ENCODE results near the gene ZFHX3.
A peak's percentile ranks its signal among the peaks of the same experiment; 100 is the strongest.

ZFHX3 gene

DNA sequence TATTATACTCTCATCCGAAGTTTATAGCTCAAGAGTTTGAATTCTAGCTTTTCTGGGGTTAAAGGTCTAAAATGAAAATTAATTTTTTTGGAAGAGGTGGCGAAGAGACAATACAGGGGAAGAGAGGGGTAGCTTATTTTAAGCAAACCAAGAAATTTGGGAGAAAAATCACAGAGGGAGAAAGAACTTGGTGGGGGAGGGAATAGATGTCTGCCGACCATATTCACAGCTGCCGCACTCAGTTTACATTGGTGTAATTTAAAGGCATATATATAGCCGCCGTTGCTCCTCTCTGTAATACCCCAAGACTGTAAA lies 6.5 kb upstream of the ZFHX3 start:
- H3K27ac Mint-ChIP-seq = no peak overlapping the region
- peaks cover 10% of the 10 kb centered on the region for H3K27me3 Mint-ChIP-seq
- H3K36me3 Mint-ChIP-seq = peaks cover 4% of the 10 kb centered on the region
- peaks cover 36% of the 10 kb centered on the region for H3K4me1 Mint-ChIP-seq
- CTCF ChIA-PET = interaction anchor here (0.7 to 1.1 kb wide), 2 partner anchors 225 to 1554 kb away, joined by 3 read pairs; no protein-coding TSS in a partner anchor
- no peak for DNase-seq
- no peaks in the 10 kb centered on the region for H3K9me3 Mint-ChIP-seq
- no peak overlapping the region for H3K4me3 Mint-ChIP-seq

DNA sequence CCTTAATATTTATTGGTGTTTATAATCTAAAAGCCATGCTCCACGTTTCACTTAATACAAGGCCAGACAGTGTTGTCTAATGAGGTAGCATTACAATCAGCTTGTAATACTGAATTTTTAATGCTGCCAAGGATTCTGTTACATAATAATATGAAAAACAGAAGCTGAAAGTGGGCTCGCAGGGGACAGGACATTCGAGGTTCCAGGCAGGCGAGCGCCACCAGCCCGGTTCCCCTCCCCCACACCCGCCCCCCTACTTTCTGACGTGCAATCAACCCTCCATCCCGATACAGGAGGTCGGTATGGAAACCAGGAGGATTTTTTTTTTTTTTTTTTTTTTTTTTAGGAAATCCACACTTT lies 6.2 kb upstream of the ZFHX3 start:
- Mint-ChIP-seq H3K27ac (no peak overlapping the region), H3K4me1 (peaks cover 33% of the 10 kb centered on the region), H3K9me3 (no peaks in the 10 kb centered on the region), H3K36me3 (peaks cover 4% of the 10 kb centered on the region), H3K27me3 (peaks cover 7% of the 10 kb centered on the region), H3K4me3 (no peak overlapping the region)
- CTCF ChIA-PET = interaction anchor here (1.1 kb wide), 1 partner anchor 224 kb away, joined by 3 read pairs; no protein-coding TSS in a partner anchor
- DNase-seq = no peak

DNA sequence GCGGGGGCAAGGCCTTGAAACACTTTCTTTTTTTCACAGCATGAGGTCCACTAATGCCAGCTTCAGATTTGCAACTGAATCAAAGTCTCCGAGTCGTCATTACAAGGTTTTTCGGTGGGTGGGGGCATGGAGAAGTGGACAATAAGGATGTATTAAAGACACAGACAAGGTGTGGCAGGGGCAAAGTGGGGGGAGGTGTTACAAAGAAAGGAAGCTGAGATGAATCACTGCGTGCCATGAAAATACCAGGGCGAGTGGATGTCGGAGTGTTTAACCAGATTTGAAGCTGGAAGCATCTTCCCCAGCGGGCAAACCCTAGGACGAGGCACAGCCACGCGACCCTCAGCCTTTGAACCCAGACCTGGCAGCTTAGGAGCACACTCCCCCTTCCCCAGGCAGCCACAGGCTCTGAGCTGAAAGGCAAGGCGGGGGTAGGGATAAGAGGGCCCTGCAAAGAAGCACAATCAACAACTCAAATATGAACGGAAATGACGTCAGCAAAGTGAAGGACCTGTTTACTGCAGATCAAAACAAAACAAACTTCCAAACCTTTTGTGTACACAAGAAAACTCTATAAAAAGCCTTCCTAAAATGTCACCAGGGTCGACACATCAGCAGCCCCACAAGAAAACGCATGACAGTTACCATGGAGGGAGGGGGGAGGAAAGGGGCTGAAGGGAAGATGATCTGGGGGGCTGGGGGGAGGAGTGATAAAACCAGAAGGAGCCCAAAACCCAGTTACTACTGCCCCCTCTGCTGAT lies 5.6 kb upstream of the ZFHX3 start:
- Mint-ChIP-seq H3K9me3 (no peaks in the 10 kb centered on the region), H3K36me3 (peaks cover 4% of the 10 kb centered on the region), H3K4me3 (no peak overlapping the region), H3K4me1 (peaks cover 31% of the 10 kb centered on the region), H3K27me3 (peaks cover 1% of the 10 kb centered on the region), H3K27ac (no peak overlapping the region)
- CTCF ChIA-PET = interaction anchor here (1.1 kb wide), 1 partner anchor 224 kb away, joined by 3 read pairs; no protein-coding TSS in a partner anchor
- no peak for DNase-seq

DNA sequence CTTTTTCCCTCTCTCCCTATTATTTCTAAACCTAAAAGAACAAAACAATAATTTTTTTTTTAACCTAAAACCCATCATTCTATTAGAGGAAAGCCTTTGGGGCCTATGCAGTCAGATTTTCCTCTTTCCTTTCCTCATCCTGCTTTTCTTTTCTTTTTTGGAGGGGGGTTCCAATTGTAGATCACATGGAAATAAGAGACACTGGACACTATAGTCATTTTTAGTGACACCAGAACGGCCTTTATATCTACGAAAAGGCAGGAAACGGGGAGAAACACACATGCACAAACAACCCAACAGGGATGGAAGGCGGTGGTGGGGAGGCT lies 5.1 kb upstream of the ZFHX3 start:
- peaks cover under 1% of the 10 kb centered on the region for H3K27me3 Mint-ChIP-seq
- CTCF ChIA-PET = no interaction called here

DNA sequence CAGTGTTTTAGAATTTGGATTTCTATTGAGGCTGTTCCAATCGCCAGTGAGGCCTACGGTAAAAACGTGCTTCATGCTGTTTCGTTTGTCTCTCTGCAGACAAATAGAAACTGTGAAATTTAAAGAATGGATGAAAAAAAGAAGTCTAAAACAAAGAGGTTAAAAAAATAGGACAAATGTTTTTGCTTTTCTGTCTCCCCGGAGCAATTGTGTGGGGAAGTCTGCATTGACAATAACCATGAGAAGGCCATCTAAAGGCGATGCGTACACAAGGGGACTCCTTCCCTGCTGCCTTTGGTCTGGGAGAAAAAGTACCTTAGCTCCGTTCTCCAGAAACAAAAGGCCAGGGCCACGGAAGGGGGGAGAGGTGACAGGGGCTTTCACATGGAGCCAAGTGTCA lies 4.6 kb upstream of the ZFHX3 start:
- no peak for DNase-seq
- Mint-ChIP-seq H3K9me3 (no peaks in the 10 kb centered on the region), H3K4me1 (peaks cover 31% of the 10 kb centered on the region), H3K36me3 (peaks cover 4% of the 10 kb centered on the region), H3K4me3 (no peak overlapping the region), H3K27me3 (peaks cover 5% of the 10 kb centered on the region), H3K27ac (no peak overlapping the region)
- CTCF ChIA-PET = no interaction called here

More for the DNA sequence above, 5.1 kb upstream of the ZFHX3 start:
- Mint-ChIP-seq H3K4me3 (no peak overlapping the region), H3K36me3 (peaks cover 4% of the 10 kb centered on the region), H3K9me3 (no peaks in the 10 kb centered on the region), H3K27ac (no peak overlapping the region), H3K4me1 (peaks cover 31% of the 10 kb centered on the region)
- DNase-seq = no peak

DNA sequence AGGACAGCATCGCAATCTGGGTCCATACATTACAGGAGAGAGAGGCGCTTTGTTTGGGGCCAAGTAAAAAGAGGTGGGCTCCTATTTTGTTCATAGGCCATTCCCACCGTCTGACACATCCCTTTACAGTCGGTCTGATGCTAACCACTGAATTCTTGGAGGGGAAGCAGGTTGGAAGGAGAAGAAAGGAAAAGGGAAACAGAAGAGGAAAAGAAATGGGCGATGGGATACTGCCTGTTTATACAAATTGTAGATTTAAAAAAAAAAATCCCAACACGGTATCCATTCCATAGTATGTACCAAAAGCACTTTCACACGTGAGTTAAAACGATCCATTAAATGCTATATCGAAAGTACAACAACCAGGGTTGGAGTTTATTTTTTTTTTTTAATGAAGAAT lies 4.0 kb upstream of the ZFHX3 start:
- Mint-ChIP-seq H3K4me1 (peaks cover 33% of the 10 kb centered on the region), H3K4me3 (no peak overlapping the region)
- DNase-seq = no peak

DNA sequence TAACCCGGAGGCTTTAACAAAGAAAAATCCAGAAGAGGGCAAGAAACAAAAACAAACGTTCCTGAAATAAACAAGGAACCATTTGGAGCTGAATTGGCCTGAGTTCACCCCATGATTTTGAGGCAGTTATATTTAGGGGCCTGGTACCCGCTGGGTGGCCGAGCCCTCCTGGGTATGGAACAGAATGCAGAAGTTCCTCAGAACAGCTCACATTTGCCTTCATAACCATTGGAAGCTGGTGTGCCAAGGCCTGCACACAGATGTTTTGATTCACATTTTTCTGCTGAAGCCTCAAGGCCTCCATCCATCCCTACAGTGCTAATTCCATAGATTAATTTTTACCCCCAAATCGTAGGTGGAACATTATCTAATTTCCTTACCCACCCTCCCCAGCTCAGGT lies 3.3 kb upstream of the ZFHX3 start:
- H3K4me1 Mint-ChIP-seq = peaks cover 27% of the 10 kb centered on the region
- peaks cover 19% of the 10 kb centered on the region for H3K27me3 Mint-ChIP-seq
- H3K9me3 Mint-ChIP-seq = no peaks in the 10 kb centered on the region
- no peak overlapping the region for H3K27ac Mint-ChIP-seq
- no peak overlapping the region for H3K4me3 Mint-ChIP-seq
- CTCF ChIA-PET = interaction anchor here (1.0 kb wide), 1 partner anchor 218 kb away, joined by 4 read pairs; no protein-coding TSS in a partner anchor
- no peaks in the 10 kb centered on the region for H3K36me3 Mint-ChIP-seq
- no peak for DNase-seq

More for the DNA sequence above, 4.0 kb upstream of the ZFHX3 start:
- H3K27me3 Mint-ChIP-seq = peaks cover 11% of the 10 kb centered on the region
- CTCF ChIA-PET = no interaction called here
- H3K27ac Mint-ChIP-seq = no peak overlapping the region
- H3K36me3 Mint-ChIP-seq = no peaks in the 10 kb centered on the region
- H3K9me3 Mint-ChIP-seq = no peaks in the 10 kb centered on the region

DNA sequence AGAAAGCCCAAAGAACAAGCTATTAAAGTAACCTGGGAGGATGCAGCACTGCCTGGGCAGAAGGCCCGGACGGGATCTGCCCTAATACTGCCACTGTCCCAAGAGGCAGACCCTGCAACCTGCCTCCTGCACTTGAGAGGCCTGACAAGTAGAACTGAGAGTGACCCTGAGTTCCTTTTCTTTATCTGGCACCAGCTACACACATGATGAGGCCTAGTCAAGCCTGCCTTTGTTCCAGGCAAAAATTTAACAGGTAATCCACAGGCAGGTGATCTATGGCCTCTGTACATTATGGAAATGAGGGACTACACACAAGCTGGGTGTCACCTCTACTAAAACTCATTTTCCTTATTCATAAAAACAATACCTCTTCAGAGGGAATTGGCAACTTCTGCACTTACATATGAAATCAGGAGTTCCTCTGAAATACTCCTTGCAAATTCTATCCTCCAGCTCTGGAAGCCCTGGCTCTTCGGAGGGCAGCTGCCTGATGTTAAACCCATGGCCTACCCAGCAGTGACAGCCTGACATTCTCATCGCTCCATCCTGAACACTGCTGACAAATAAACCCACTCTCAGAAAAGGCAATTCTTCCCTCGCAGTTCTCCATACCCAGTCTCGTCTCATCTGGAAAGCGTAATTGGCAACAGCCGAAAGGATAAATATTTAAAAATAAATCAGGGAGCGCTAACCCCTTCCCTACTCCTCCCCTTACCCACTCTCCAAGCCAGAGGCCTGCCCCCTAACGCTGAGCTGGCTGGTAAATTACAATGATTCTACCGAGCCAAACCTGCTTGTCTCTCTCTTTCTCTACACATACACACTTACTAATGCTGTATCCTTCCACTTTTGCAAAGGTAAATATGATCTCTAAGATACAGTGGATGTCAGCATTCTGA lies 2.5 kb upstream of the ZFHX3 start:
- no peaks in the 10 kb centered on the region for H3K36me3 Mint-ChIP-seq
- peaks cover 20% of the 10 kb centered on the region for H3K4me1 Mint-ChIP-seq
- CTCF ChIA-PET = interaction anchor here (1.0 kb wide), 1 partner anchor 217 kb away, joined by 4 read pairs; no protein-coding TSS in a partner anchor
- no peaks in the 10 kb centered on the region for H3K9me3 Mint-ChIP-seq
- H3K27ac Mint-ChIP-seq = no peak overlapping the region
- H3K4me3 Mint-ChIP-seq = no peak overlapping the region
- no peak for DNase-seq
- peaks cover 26% of the 10 kb centered on the region for H3K27me3 Mint-ChIP-seq

DNA sequence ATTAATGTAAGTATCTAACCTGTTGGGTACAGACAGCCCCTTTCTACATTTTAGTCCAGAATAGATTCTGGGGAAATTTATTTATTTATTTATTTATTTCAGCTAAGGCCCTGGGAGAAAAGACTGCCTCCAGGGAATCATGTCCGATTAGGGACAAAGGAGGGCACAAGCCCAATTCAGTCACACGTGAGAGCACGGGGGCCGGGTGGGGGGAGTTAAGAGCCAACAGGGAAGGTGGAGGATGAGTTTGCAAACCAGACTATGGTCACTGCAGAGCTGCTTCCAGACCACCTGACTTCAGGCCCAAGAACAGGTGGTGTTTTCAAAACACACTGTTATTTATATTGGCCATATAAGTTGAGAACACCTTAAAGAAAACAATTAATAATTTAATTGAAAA lies 1.6 kb upstream of the ZFHX3 start:
- H3K9me3 Mint-ChIP-seq = no peaks in the 10 kb centered on the region
- H3K27ac Mint-ChIP-seq = no peak overlapping the region
- peaks cover 36% of the 10 kb centered on the region for H3K27me3 Mint-ChIP-seq
- H3K36me3 Mint-ChIP-seq = no peaks in the 10 kb centered on the region
- no peak for DNase-seq
- H3K4me3 Mint-ChIP-seq = no peak overlapping the region
- CTCF ChIA-PET = no interaction called here
- H3K4me1 Mint-ChIP-seq = peaks cover 12% of the 10 kb centered on the region

DNA sequence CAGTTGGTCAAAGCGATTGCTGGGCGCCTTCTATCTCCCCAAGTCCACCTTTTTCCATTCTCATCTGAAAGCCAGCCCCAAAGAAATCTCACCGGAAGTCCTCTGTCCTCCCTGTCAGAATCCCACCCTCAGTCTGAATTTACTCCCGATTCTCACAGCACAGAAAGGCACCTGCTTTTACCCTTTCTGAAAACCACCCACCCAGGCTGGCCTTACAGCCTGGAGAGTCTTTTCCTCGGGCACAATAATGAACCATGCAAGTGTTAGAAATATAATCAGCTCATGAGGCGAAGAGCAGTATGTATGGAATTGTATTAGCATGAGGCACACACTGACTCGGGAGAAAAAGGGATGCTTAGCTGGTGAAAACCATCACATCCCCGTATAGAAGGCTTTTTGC lies 1.2 kb upstream of the ZFHX3 start:
- Mint-ChIP-seq H3K36me3 (no peaks in the 10 kb centered on the region), H3K9me3 (no peaks in the 10 kb centered on the region), H3K4me3 (peak overlapping the region; percentile 32), H3K27ac (no peak overlapping the region), H3K4me1 (peaks cover 10% of the 10 kb centered on the region), H3K27me3 (peaks cover 38% of the 10 kb centered on the region)
- CTCF ChIA-PET = no interaction called here
- DNase-seq = no peak

DNA sequence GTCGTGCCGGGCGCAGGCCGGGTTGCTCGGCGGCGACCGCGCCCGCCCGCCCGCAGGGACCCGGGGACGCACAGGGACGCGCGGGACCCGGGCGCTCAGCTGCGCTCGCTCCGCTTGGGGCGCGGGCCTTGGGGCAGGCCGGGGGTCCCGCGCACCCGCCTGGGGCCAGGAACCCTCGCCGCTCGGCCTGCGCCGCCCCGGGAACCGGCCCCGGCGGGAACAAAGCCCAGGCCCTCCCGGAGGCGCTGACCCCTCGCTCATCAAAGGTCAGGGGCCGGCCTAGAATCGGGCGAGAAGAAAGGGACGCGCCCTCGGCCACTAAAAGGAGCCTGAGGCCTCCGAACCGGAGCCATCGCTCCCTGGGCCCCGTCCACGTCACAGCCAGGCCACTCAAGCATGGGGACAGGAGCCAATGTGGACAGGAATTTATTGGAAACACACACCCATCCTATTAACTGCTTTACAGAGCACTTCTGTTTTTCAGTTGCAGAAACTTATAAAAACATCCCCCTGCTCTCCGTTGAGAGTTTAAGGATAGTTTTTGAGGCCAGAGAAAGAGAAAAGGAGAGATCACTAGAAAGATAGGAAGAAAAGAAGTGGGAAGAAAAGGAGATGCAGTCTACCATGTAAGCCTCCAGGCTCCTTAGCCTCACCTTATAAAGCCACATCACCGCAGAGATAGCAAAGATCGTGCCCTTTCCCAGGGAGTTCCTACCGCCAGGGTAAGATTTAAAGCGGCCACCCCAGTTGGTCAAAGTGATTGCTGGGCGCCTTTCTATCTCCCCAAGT lies 558 bp upstream of the ZFHX3 start:
- no peak overlapping the region for H3K27ac Mint-ChIP-seq
- H3K9me3 Mint-ChIP-seq = no peaks in the 10 kb centered on the region
- H3K4me3 Mint-ChIP-seq = peak overlapping the region; percentile 0
- peaks cover 43% of the 10 kb centered on the region for H3K27me3 Mint-ChIP-seq
- no peaks in the 10 kb centered on the region for H3K36me3 Mint-ChIP-seq
- CTCF ChIA-PET = no interaction called here
- DNase-seq = no peak
- H3K4me1 Mint-ChIP-seq = peaks cover 7% of the 10 kb centered on the region

DNA sequence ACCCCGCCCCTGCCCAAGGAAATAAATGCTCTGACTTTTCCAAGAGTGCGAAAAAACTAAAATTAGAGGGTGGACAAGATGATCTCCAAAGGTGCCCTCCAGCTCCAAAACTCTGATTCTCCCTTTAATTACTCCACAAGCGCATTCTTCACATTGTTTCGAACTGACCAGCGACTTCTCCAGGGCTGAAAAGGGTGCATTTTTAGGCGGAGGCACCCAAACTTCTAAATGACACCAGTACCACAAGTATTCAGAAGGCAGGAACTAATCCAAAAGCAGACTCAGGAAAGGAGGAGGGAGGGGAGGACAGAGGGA lies 750 bp downstream of the ZFHX3 start:
- Mint-ChIP-seq H3K27ac (no peak overlapping the region), H3K27me3 (peaks cover 54% of the 10 kb centered on the region), H3K4me3 (peak overlapping the region; percentile 66), H3K4me1 (peaks cover 7% of the 10 kb centered on the region), H3K36me3 (no peaks in the 10 kb centered on the region), H3K9me3 (no peaks in the 10 kb centered on the region)
- CTCF ChIA-PET = no interaction called here
- DNase-seq = no peak

DNA sequence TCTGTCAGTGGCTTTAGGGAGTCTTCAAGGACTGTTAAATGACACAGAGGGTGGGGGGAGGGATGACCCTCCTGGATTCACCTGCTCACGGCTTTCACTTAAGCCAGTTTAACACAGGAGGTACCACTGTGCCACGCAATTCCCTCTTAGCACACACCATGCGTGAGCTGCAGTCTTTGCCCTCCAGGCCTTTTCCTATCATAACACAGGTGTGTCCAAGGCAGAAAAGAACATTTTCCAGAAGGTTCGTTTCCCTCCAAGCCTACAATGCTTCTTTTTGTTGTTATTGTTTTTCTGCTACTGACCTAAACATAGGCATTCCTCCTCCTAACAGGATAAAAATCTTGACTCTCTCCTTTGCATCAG lies 1.1 kb downstream of the ZFHX3 start:
- peaks cover 57% of the 10 kb centered on the region for H3K27me3 Mint-ChIP-seq
- H3K9me3 Mint-ChIP-seq = no peaks in the 10 kb centered on the region
- peaks cover 7% of the 10 kb centered on the region for H3K4me1 Mint-ChIP-seq
- CTCF ChIA-PET = no interaction called here
- no peak overlapping the region for H3K27ac Mint-ChIP-seq
- DNase-seq = no peak
- H3K4me3 Mint-ChIP-seq = peak overlapping the region; percentile 66
- H3K36me3 Mint-ChIP-seq = no peaks in the 10 kb centered on the region

DNA sequence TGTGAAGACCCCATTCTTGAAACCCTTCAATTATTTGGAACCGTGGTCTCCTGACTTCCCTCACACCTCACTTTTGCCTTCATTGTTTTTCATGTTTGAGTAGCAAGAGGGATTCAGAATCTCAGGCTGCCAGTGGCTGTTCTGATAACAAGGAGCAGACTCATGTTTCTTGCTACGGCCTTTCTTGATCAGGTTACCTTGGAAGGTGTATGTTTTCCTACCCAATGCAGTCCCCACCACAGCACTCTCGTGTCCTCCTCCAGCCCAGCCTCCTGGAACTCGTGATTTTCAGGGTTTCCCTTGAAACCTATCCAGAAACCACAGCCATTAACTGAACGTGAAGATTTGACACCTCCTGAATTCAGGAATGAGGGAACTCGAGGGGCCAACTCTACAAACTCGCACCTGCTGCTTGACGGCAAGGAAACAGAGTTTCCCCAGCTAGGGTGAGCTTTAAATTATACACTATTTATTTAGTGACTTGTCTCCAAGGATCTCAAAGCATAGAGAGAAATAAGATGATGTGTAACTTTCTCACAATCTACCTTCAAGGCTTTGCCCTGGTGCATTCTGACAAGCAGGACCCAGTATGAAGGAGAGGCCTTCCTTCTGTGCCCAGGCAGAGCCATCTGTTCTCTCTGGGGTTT lies 1.6 kb downstream of the ZFHX3 start:
- Mint-ChIP-seq H3K27ac (no peak overlapping the region), H3K4me3 (no peak overlapping the region), H3K4me1 (peaks cover 7% of the 10 kb centered on the region), H3K27me3 (peaks cover 59% of the 10 kb centered on the region), H3K36me3 (no peaks in the 10 kb centered on the region), H3K9me3 (no peaks in the 10 kb centered on the region)
- DNase-seq = no peak
- CTCF ChIA-PET = no interaction called here
